ENCODE data around the gene ATG101. TPM values are rescaled to one million over a fixed set of nuclear protein-coding genes. Genes with fewer than 3 reads are reported as not detected.

Gene ATG101
- total RNA-seq, 1 experiment from 2014 or later: 48.6 TPM

DNA sequence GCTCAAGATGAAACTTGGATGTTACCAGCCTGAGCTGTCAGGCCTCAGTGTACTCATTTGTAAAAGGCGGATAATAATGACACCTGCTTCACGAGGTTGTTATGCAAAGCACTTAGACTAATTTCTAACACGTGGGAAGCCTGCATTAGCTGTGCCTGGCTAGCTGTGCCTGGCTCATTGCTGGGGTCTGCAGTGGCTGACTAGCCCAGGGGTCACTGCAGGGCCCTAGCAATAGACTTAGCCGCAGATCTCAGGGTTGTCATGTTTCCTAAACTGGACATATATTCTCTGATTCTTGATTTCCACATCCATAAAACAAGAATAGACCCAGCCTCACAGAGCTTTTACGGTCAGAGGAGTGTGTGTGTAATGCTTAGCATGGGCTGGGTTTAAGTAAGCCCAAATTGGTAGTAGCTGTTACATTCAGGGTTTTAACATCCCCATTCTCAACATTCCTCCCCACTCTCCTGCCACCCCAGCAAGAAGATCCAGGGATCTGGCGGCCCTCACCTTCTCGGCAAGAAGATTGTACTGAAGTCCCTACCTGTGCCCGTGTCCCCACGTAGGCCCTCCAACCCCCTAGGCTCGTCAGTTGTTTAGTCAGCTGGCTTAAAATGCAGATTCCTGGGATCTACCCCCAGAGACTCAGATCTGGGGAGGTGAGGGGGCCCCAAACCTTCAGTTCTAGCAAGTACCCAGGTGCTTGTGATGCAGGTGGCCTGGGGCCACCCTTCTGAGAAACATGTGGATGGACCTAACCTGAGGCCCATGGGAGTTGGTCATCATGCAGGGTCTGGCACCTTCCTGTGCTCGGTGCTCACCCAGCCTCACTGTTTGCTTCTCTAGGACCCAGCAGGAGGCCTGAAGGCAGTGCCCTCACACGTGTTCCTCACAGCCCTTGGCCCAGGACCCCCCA lies 9.9 kb upstream of the ATG101 start:
- Histone ChIP-seq H3K4me3 (no peak overlapping the region), H3K4me1 (peaks cover 30% of the 10 kb centered on the region), H3K27me3 (no peaks in the 10 kb centered on the region), H3K36me3 (peaks cover 2% of the 10 kb centered on the region; the same call in 1 of the 2 replicates), H3K27ac (no peak overlapping the region), H3K9me3 (replicated peaks) (no peaks in the 10 kb centered on the region)
- DNase-seq: no peak

- Histone ChIP-seq H3K4me3 (no peak overlapping the region), H3K9me3 (replicated peaks) (no peaks in the 10 kb centered on the region), H3K27ac (no peak overlapping the region), H3K4me1 (peaks cover 32% of the 10 kb centered on the region), H3K27me3 (no peaks in the 10 kb centered on the region), H3K36me3 (peaks cover 2% of the 10 kb centered on the region; the same call in 1 of the 2 replicates)
- DNase-seq: no peak
These were observed 9.1 kb upstream of the ATG101 start for GRCh38 chr12:52060498-52061177.

DNA sequence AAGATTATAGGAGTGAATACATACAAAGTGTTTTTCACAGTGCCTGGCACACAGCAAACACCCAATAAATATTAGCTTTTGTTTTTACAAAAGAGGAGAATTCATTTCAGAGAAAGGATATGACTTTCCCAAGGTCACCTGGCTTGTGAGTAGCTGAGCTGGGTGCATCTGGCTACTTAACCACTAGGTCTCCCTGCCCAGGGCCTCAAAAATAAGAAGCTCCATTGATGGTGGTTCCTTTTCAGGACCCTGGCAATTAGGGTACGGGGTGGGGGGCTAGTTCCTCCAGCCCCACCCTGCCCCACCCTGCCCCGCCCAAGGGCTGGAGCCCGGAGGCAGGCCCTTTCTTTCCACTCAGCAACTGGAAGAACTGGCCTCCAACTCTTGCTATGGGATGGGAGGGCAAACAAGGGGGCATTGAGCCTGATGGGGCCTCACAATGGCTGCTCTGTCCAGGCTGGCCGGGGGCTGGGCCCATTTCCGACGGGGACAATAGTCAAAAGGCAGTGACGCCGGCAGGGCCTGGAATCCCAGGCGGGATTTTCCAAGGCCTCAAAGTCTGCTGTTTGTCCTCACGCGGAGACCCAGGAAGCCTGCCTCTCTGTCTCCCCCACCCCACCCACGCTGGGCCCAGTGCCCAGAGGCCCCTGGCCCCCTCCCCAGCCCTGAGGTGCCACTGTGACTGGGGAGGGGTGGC lies 8.2 kb upstream of the ATG101 start:
- H3K4me3 ChIP-seq: no peak overlapping the region
- peaks cover 32% of the 10 kb centered on the region for H3K4me1 ChIP-seq
- H3K36me3 ChIP-seq: peaks cover 2% of the 10 kb centered on the region; the same call in 1 of the 2 replicates
- H3K27me3 ChIP-seq: no peaks in the 10 kb centered on the region
- peak in 1 of 2 experiments; percentile 50 for DNase-seq
- no peaks in the 10 kb centered on the region for H3K9me3 ChIP-seq (replicated peaks)
- H3K27ac ChIP-seq: no peak overlapping the region

DNA sequence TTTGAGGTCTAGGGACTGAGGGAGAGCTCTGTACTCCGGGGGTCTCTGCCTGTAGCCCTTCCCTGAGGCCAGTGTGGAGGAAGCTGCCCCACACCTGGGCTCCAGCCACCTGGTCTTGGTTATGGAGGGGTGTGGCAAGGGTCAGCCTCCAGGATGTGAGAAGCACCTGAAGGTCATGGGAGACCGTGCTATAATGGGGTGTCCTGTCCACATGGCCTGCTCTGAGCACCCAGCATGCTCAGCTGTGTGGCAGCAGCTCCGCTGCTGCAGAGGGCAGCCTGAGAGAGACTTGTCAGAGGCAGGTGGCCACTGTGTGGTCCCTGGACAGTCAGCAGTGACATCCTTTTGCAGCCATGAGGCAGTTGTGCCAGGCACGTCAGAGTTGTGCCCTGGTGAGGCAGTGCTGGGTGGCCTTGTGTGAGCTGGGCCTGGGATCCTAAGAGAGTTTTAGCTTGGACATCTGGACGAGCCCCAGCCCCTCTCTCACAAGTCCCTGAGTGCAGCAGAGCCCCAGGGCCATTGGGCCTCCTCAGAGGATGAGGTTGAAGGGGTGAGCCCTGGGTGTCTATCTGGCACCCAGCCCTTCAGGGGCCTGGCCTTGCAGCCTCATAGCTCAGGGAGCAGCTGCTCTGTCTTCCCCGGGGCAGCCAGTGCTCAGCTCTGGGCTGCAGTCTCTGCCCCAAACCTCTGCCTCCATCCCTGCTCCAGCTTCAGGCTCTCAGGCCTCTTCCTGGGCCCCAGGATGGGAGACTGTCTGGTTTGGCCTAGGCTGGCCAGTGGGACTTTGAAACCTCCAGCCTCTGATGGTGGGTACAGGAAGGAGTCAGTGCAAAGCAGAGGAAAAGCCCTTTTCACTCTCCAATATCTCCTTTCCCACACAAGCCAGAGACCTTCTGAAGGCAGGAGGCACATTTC lies 7.4 kb upstream of the ATG101 start:
- H3K27ac ChIP-seq: no peak overlapping the region
- peak in 1 of 2 experiments; percentile 53 for DNase-seq
- peaks cover 32% of the 10 kb centered on the region for H3K4me1 ChIP-seq
- H3K27me3 ChIP-seq: no peaks in the 10 kb centered on the region
- peaks cover 2% of the 10 kb centered on the region; the same call in 1 of the 2 replicates for H3K36me3 ChIP-seq
- no peaks in the 10 kb centered on the region for H3K9me3 ChIP-seq (replicated peaks)
- H3K4me3 ChIP-seq: no peak overlapping the region

DNA sequence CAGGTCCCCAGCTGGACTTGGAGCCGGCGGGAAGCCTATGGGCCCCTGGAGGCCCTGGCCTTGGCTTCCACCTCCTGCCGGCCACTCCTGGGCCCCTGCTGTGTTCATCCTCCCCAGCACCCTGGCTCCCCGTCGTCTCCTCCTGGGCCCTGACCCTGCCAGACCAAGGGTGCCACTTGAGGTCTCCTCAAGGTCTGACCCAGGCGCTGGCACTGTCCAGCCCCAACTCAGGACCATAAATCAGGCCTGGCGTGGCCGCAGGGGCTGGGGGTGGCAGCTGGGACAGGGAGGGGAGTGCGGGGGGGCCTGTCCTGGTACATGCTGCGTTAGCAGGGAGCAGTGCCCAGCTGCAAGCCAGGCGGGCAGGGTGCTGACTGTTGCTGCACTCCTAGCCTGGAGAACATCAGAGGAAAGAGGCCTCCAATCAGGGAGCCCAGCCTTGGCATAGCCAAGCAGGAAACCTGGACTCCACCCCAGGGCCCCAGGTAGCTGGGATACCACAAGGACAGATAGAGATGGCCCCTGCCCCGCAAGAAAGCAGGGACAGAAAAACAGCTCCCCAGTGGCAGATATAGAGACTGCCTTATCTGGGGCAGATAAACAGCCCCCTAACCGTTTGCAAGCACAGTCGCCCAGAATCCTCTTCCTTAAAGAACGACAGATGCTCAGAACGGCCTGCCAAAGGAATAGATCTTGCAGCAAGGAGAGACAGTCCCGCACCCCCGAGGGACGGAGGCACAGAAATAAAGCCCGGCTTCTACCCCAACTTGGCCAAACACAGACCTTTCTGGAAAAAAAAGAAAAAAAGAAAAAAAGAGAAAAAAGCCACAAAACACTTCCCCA lies 6.5 kb upstream of the ATG101 start:
- Histone ChIP-seq H3K36me3 (peaks cover 2% of the 10 kb centered on the region; the same call in 1 of the 2 replicates), H3K4me3 (no peak overlapping the region), H3K27me3 (no peaks in the 10 kb centered on the region), H3K4me1 (peaks cover 32% of the 10 kb centered on the region), H3K27ac (peak overlapping the region; percentile 54), H3K9me3 (replicated peaks) (no peaks in the 10 kb centered on the region)
- no peak for DNase-seq

DNA sequence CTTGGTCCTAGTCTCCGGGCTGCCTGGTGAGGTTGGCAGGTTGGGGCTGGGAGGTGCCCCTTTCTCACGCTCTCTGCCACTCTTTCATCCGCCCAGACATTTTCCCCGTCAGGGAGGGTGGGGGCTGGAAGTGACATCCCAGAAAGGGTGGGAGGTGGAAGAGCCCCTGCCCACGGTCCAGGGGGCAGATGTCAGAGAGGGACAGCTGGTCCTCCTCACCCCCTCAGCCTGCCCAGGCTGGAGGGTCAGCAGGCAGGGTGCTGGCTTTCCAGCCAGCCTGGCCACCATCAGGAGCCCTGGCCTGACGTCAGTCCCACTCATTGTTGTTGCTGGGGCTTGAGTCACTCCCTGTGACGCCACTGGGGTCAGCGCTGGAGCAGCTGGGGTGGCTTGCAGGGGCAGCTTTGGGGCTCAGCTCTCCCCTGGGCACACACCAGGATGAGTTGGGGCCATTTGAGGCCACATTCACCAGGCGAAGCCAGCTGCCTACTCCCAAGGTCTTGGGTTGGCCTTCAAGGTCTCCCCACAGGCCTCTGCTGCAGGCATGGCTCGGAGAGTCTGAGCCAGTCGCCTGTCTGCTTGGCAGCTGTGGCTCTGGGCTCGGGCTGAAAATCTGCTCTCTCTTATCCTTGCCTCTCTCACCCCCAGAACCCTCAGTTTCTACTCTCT lies 5.7 kb upstream of the ATG101 start:
- peak; percentile 84 to 87 for DNase-seq
- no peaks in the 10 kb centered on the region for H3K27me3 ChIP-seq
- H3K4me3 ChIP-seq: peak overlapping the region; percentile 0; the same call in 1 of the 2 replicates
- peak overlapping the region; percentile 54 for H3K27ac ChIP-seq
- H3K4me1 ChIP-seq: peaks cover 27% of the 10 kb centered on the region
- no peaks in the 10 kb centered on the region; the same call in 1 of the 2 replicates for H3K36me3 ChIP-seq
- no peaks in the 10 kb centered on the region for H3K9me3 ChIP-seq (replicated peaks)

DNA sequence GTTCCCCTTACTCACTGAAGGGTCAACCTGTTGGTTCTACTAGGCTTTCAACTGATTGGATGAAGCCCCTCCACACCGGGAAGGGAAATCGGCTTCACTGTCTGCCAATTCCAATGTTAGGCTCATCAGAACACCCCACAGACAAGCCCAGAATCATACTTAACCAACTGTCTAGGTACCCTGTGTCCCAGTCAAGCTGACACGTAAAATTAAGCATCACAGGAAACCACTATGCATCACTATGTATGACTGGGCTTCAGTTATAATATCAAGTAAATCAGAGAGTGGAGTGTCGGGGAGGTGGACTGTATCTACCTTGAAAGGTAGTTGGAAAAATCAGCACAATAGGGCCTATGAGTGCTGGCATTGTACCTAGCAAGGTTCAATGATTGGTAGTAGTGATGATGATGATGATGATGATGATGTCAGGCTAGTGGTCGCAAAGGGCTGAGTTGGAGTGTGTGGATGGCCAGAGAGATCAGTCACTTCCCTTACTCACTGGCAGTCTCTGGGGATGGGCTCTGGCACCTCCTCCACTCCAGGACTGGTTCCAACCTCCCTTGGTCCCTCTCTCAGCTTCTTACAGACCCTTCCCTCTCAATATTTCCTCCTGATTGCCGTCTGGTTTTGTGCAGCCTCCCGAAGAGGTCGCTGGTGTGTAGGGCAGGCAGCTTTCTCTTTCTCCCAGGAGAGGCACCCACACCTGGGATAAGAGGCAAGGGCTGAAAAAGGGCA lies 3.3 kb upstream of the ATG101 start:
- no peak for DNase-seq
- H3K4me1 ChIP-seq: peaks cover 34% of the 10 kb centered on the region

DNA sequence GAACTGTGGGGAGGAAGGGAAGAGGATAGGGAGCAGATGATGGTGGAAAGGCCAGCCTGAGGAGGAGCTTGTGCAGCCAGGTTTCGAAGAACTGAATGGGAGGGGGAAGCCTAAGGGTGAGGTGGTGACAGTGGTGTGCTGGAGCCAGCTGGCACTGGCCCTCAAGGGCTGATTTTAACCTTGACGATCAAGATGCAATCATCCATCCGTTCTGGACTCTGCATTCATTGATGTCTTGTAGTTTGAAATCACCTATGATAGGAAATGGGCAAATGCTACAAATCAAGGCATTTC lies 2.8 kb upstream of the ATG101 start:
- Histone ChIP-seq H3K4me1 (peaks cover 34% of the 10 kb centered on the region), H3K27ac (no peak overlapping the region), H3K27me3 (no peaks in the 10 kb centered on the region), H3K9me3 (replicated peaks) (no peaks in the 10 kb centered on the region), H3K36me3 (0 out of 2 replicates have a peak, but pooled peaks cover 3% of the 10 kb centered on the region), H3K4me3 (no peak overlapping the region)
- DNase-seq: no peak

More for the DNA sequence above, 3.3 kb upstream of the ATG101 start:
- H3K27ac ChIP-seq: no peak overlapping the region
- no peaks in the 10 kb centered on the region for H3K9me3 ChIP-seq (replicated peaks)
- H3K36me3 ChIP-seq: no peaks in the 10 kb centered on the region
- H3K27me3 ChIP-seq: no peaks in the 10 kb centered on the region
- no peak overlapping the region for H3K4me3 ChIP-seq

DNA sequence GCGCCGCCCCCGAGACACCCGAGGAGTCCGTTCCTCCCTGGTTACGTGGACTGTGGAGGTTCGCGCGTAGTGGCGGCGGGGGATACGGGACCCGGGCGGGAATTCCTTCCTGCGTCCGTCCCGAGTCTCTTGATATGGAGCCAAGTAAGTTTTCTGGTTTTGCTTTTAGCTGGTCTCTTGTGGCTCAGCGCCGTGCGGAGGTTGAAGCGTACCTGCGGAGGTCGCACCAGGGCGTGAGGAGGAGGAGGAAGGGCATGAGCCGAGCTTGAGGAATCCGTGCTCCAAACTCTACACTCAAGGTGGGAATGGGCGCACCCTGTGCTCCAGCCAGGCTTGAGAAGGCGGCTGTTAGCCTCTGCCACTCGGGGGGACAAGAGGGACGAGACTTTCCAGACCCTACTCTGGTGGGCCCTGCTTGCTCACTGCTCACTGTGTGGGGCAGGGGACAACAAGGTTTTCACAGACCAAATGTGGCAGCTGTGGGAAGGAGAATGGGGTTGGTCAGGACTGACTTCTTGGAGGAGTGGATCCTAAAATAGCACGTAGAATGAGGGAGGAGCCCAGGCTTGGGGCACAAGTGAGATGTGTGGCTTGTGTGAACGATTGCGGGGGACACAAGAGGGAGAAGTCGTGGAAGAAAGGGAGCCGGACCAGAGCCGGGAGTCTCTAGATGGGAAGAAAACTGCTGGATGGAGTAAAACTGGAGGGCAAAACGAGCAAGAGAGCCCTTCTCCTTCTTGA lies 577 bp downstream of the ATG101 start:
- Histone ChIP-seq H3K36me3 (peaks cover 17% of the 10 kb centered on the region), H3K4me1 (peaks cover 15% of the 10 kb centered on the region; the same call in 1 of the 2 replicates), H3K9me3 (replicated peaks) (no peaks in the 10 kb centered on the region), H3K27ac (peak overlapping the region; percentile 100), H3K27me3 (no peaks in the 10 kb centered on the region), H3K4me3 (peak overlapping the region; percentile 93)
- DNase-seq: no peak

- H3K4me1 ChIP-seq: peaks cover 15% of the 10 kb centered on the region; the same call in 1 of the 2 replicates
- H3K27ac ChIP-seq: no peak overlapping the region
- H3K36me3 ChIP-seq: peaks cover 34% of the 10 kb centered on the region
- no peaks in the 10 kb centered on the region for H3K27me3 ChIP-seq
- peak; percentile 71 to 74 for DNase-seq
- H3K4me3 ChIP-seq: no peak overlapping the region
- no peaks in the 10 kb centered on the region for H3K9me3 ChIP-seq (replicated peaks)
These were observed 4.0 kb downstream of the ATG101 start for GRCh38 chr12:52073531-52074381.

All from SJCRH30 (cell line).